OCI-LY1 (cell line): ENCODE measurements around the gene DHRS3.

Experiments used
- H2AFZ ChIP-seq: fragments of 200-600 bp; sonication (generic), shearing (Covaris generic); 2 replicates; pipeline ENCODE4 v1.6.0; 2014; ENCODE audit warnings: antibody characterized with exemption, mild to moderate bottlenecking, low read length
- H3F3A ChIP-seq: fragments of 200-600 bp; sonication (generic), shearing (Covaris generic); 2 replicates; pipeline ENCODE4 v1.6.0; 2014; ENCODE audit warnings: mild to moderate bottlenecking, antibody characterized with exemption, low read length, moderate library complexity; ENCODE audit not compliant: insufficient read depth
- H3K27ac ChIP-seq: fragments of 200-600 bp; sonication (generic); 2 replicates; pipeline ENCODE4 v1.5.1; 2014; ENCODE audit warnings: low read length, mixed run types, mild to moderate bottlenecking, low read depth; ENCODE audit not compliant: poor library complexity, severe bottlenecking
- H3K27me3 ChIP-seq: fragments of 200-600 bp; sonication (generic); 2 replicates; pipeline ENCODE4 v1.6.0; 2014; ENCODE audit warnings: antibody characterized with exemption, mild to moderate bottlenecking, low read length, moderate library complexity; ENCODE audit not compliant: insufficient read depth
- H3K36me3 ChIP-seq: fragments of 200-600 bp; sonication (generic); 2 replicates; pipeline ENCODE4 v1.6.1; 2014; ENCODE audit warnings: mild to moderate bottlenecking, antibody characterized with exemption, low read length, moderate library complexity, mixed read lengths; ENCODE audit not compliant: insufficient read depth
- H3K4me1 ChIP-seq: fragments of 200-600 bp; sonication (generic); 2 replicates; pipeline ENCODE4 v1.5.1; 2014; ENCODE audit warnings: mild to moderate bottlenecking, low read length, moderate library complexity; ENCODE audit not compliant: insufficient read depth, severe bottlenecking
- H3K4me2 ChIP-seq: fragments of 200-600 bp; sonication (generic), shearing (Covaris generic); 2 replicates; pipeline ENCODE4 v1.6.1; 2014; ENCODE audit warnings: low read length
- H3K4me3 ChIP-seq: fragments of 200-600 bp; sonication (generic); 2 replicates; pipeline ENCODE4 v1.5.1; 2014; ENCODE audit warnings: low read length, low read depth, mild to moderate bottlenecking, mixed read lengths; ENCODE audit not compliant: poor library complexity, severe bottlenecking
- H3K79me2 ChIP-seq: fragments of 200-600 bp; shearing (Covaris generic); 2 replicates; pipeline ENCODE4 v1.6.1; 2016; ENCODE audit warnings: mixed run types, low read length, mixed read lengths; ENCODE audit not compliant: insufficient read depth
- H3K9ac ChIP-seq: fragments of 200-600 bp; sonication (generic), shearing (Covaris generic); 2 replicates; pipeline ENCODE4 v1.6.1; 2014; ENCODE audit warnings: mild to moderate bottlenecking, low read length, mixed read lengths
- H3K9me2 ChIP-seq: fragments of 200-600 bp; sonication (generic), shearing (Covaris generic); 2 replicates; pipeline ENCODE4 v1.6.1; 2014; ENCODE audit warnings: low read depth, mild to moderate bottlenecking, low read length, mixed read lengths
- H3K9me3 ChIP-seq: fragments of 200-600 bp; shearing (Covaris generic); 2 replicates; pipeline ENCODE4 v1.6.1; 2014; ENCODE audit warnings: low read length, mixed read lengths
- H4K20me1 ChIP-seq: fragments of 200-600 bp; sonication (generic), shearing (Covaris generic); 2 replicates; pipeline ENCODE4 v1.6.0; 2016; ENCODE audit warnings: mild to moderate bottlenecking, low read length; ENCODE audit not compliant: insufficient read depth
- EZH2 ChIP-seq: fragments of 200-600 bp; sonication (generic), shearing (Covaris generic); IDR thresholded peaks from 2 replicates; pipeline ENCODE4 v1.8.0; 2017; ENCODE audit warnings: borderline replicate concordance, mixed run types, mild to moderate bottlenecking, antibody characterized with exemption, low read length, moderate library complexity, mixed read lengths
- TF ChIP-seq, protein P1 (sequence below): fragments of 200-600 bp; sonication (generic), shearing (Covaris generic); IDR thresholded peaks from 2 replicates; pipeline ENCODE4 v1.5.1; 2017; ENCODE audit warnings: mild to moderate bottlenecking, antibody characterized with exemption, low read length, moderate library complexity, mixed read lengths

Gene DHRS3

DNA sequence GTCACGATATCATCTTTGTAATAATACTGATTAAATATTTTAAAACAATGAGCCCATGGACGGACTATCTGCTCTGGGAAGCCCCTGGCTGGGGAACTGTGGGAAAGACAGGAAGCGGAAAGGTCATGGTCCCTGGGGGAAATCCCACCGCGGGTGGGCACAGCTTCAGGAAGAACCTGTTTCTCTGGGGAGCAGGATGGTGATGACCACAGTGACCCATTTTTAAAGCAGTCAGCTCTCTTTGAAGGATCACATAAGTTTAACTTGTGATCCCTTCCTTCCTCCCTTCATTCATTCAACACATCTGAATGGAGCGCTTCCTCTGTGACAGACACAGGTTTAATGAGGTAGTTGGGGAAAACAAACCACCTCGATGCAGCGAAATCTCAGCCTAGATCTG is 73.0 kb downstream of the DHRS3 start:
- no peak overlapping the region for H3K4me3 ChIP-seq
- no peak overlapping the region for H2AFZ ChIP-seq
- H4K20me1 ChIP-seq: no peaks in the 10 kb centered on the region
- H3K4me2 ChIP-seq: no peak overlapping the region
- no peak overlapping the region for H3K27ac ChIP-seq
- no peaks in the 10 kb centered on the region for H3K9me3 ChIP-seq
- no peak overlapping the region for H3K9ac ChIP-seq
- TF ChIP-seq EZH2: no peak
- TF ChIP-seq, protein P1, sequence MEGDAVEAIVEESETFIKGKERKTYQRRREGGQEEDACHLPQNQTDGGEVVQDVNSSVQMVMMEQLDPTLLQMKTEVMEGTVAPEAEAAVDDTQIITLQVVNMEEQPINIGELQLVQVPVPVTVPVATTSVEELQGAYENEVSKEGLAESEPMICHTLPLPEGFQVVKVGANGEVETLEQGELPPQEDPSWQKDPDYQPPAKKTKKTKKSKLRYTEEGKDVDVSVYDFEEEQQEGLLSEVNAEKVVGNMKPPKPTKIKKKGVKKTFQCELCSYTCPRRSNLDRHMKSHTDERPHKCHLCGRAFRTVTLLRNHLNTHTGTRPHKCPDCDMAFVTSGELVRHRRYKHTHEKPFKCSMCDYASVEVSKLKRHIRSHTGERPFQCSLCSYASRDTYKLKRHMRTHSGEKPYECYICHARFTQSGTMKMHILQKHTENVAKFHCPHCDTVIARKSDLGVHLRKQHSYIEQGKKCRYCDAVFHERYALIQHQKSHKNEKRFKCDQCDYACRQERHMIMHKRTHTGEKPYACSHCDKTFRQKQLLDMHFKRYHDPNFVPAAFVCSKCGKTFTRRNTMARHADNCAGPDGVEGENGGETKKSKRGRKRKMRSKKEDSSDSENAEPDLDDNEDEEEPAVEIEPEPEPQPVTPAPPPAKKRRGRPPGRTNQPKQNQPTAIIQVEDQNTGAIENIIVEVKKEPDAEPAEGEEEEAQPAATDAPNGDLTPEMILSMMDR: no peak
- no peaks in the 10 kb centered on the region for H3F3A ChIP-seq
- H3K36me3 ChIP-seq: no peaks in the 10 kb centered on the region
- H3K27me3 ChIP-seq: no peaks in the 10 kb centered on the region; the same call in 1 of the 2 replicates
- H3K79me2 ChIP-seq: no peaks in the 10 kb centered on the region
- no peaks in the 10 kb centered on the region for H3K4me1 ChIP-seq
- no peaks in the 10 kb centered on the region for H3K9me2 ChIP-seq

DNA sequence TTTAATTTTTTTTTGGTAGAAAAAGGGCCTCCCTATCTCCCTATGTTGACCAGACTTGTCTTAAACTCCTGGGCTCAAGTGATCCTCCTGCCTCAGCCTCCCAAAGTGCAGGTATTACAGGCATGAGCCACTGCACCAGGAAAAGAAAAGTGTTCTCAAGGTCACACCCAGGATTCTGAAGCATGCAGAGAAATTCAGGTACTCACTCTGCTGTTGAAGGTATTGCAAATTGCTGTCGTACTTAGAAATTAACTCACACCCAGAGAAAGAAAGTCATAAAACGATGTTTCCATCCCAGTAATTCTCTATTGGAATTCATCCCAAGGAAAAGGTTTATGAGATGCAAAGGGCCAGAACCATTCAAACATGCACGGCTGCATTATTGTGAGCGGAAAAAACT is 73.7 kb downstream of the DHRS3 start:
- Histone ChIP-seq H3K4me3 (no peak overlapping the region), H3K27ac (no peak overlapping the region), H3K36me3 (no peaks in the 10 kb centered on the region), H3K27me3 (no peaks in the 10 kb centered on the region; the same call in 1 of the 2 replicates), H3K9ac (no peak overlapping the region), H3K79me2 (no peaks in the 10 kb centered on the region), H3K4me2 (no peak overlapping the region), H4K20me1 (no peaks in the 10 kb centered on the region), H3K9me2 (no peaks in the 10 kb centered on the region), H2AFZ (no peak overlapping the region), H3K9me3 (no peaks in the 10 kb centered on the region), H3K4me1 (no peaks in the 10 kb centered on the region), H3F3A (no peaks in the 10 kb centered on the region)
- no peak for TF ChIP-seq EZH2
- TF ChIP-seq, protein P1: no peak

DNA sequence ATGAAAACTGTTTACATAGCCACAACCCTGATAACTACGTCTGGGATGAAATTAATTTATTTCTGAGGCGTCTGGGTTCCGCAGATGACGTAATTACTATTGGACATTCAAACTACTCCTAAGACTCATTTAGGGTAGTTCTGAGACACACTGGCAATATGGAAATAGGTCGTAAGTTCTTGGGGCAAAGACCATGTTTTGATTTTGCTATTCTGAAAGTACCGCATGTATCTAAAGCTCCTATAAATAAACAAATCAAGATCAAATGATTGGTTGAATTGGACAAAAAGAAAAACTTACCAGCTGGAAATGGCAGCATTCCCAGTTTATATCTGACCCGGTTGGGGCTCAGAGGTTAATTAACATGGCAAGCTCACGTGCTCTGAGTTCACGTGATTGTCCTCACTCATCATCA is 74.3 kb downstream of the DHRS3 start:
- Histone ChIP-seq H3K9ac (no peak overlapping the region), H3K9me3 (no peaks in the 10 kb centered on the region), H3K9me2 (no peaks in the 10 kb centered on the region), H2AFZ (no peak overlapping the region), H3K27ac (no peak overlapping the region), H3K4me3 (no peak overlapping the region), H3K79me2 (no peaks in the 10 kb centered on the region), H3K27me3 (no peaks in the 10 kb centered on the region; the same call in 1 of the 2 replicates), H3K36me3 (no peaks in the 10 kb centered on the region), H4K20me1 (no peaks in the 10 kb centered on the region), H3K4me1 (no peaks in the 10 kb centered on the region), H3K4me2 (no peak overlapping the region), H3F3A (no peaks in the 10 kb centered on the region)
- no peak for TF ChIP-seq EZH2
- TF ChIP-seq, protein P1: no peak
